ENCODE results near the gene PRSS53.
"Not testable (repeated sequence)": the region's sequence is repeated elsewhere in the genome, so short reads cannot be mapped to it uniquely, and the experiment has no call there.

Gene PRSS53

DNA sequence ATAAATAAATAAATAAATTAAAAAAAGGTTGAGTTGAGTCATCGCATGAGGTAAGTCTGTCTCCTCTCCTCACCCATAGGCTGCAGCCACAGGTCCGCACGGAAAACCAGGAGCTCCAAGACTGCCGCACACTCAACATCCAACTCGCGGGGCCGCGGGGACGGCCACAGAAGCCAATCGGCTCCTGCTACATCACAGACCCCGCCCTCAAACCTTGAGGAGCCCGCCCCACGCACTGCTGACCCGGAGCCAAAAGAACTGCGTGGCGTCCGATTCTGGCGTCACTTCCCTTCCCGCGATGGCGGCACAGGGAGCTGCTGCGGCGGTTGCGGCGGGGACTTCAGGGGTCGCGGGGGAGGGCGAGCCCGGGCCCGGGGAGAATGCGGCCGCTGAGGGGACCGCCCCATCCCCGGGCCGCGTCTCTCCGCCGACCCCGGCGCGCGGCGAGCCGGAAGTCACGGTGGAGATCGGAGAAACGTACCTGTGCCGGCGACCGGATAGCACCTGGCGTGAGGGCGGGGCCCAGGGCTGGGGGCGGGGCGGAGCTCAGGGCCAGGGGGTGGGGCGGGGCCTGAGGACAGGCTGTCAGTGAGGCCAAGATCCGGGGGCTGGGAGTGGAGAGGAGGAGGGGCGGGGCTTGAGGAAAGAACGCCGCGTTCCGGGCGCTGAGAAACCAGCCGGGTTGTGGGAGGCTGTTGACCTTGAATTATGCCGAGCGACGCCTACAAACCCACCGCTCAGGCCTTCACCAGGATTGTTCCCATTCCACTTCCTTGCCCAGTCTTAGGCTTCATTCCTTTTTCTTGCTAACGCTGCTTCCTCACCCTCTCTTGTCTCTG, 28.9 kb upstream of the PRSS53 start, which contains the start of gene KAT8:
Gene KAT8 (plus strand): TSS at position 281 of the 839 bp plus-strand sequence. CDS start 18 bp downstream, at position 299.
- DNase-seq (ENCODE audit: low spot score): peak; percentile 97

DNA sequence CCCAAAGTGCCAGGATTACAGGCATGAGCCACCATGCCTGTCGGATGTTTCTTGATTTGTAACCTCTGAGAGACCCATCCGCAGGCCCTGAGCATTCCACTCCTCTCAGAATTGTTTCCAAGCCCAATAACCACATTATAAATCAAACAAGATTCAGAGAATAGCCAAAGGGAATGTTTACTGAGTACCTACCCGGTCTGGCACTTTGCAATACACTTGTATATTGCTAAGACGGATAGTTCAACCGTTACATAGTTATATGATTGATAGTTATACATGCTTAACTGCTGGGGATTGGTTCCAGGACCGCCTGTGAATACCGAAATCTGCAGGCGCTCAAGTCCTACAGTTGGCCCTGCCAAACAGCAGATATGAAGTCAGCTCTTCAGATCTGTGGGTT, 25.7 kb upstream of the PRSS53 start:
- no peak for DNase-seq (ENCODE audit: low spot score)

DNA sequence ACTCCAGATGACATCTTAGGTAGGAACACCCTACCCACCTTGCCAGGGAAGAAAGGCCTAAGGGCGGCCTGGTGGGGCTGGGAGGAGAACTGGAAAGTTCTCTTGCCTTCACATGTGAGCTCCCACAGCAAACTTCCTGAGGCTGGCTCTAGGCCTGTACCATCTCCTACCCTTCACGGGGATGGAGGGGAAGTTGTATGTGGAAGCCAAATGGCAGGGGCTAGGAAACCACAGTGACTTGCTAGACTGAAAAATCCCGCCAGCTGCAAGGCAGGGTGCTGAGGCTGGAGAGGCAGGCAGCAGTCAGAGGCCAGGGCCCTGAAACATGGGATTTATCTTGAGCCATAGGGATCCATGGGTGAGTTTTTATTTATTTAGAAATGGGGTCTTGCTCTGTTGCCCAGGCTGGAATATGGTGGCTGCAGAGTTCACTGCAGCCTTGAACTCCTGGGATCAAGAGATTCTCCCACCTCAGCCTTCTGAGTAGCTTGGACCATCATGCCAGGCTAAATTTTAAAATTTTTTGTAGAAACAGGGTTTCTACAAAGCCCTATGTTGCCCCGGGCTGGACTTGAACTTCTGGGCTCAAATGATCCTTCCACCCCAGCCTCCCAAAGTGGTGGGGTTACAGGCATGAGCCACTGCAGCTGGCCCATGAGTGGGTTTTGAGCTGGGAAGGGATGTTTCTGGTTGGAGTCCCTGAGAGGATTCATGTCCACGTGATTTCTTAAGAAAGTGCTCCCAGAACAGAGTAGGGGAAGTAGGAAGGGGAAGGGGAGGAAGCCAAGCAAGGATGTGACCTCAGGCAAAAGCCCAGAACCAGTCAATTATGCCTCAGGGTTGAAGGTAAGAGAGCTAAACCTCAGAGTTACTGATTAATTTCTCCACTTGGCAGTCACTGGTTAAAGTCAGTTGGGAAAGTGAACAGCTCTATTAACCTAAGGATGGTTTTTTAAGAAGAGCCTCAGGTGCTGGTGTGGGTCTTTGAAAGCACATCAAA, 24.7 kb upstream of the PRSS53 start:
- no peak for DNase-seq (ENCODE audit: low spot score)

DNA sequence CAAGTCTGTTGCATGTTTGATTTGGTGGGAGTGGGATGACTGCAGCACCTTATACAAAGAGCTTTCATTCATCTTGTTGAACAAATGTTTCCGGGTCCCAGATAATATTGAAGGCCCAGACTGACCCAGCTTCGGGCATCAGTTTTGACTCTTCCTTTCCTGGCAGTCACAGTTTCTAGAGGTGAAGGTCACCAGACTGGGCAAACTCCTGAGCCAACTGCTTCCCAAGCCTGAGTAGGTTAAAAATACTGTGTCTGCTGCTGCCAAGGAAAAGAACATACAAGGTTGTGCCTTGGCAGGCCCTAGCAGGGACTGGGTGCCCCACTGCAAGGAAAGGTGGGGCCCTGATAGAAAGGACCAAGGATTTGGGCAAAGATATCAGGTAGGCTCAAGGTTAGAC, 24.0 kb upstream of the PRSS53 start:
- no peak for DNase-seq (ENCODE audit: low spot score)

DNA sequence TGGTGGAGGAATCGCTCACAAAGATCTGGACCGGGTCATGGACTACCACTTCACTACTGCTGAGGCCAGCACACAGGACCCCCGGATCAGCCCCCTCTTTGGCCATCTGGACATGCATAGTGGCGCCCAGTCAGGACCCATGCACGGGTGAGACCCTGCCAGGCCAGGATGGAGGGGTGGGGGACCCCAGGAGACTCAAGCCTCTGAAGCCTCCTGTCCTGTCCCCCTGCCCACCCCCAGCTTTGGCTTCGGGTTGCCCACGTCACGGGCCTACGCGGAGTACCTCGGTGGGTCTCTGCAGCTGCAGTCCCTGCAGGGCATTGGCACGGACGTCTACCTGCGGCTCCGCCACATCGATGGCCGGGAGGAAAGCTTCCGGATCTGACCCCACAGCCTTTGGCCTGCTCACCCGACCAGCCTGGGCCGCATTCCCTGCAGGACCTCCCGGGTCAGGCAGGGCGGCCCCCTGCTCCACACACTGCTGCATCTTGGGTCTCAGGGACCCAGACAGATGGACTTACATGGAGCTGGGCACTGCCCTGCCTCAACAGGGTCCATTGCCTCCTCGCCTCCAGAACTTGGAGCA, 23.2 kb upstream of the PRSS53 start:
- no peak for DNase-seq (ENCODE audit: low spot score)

DNA sequence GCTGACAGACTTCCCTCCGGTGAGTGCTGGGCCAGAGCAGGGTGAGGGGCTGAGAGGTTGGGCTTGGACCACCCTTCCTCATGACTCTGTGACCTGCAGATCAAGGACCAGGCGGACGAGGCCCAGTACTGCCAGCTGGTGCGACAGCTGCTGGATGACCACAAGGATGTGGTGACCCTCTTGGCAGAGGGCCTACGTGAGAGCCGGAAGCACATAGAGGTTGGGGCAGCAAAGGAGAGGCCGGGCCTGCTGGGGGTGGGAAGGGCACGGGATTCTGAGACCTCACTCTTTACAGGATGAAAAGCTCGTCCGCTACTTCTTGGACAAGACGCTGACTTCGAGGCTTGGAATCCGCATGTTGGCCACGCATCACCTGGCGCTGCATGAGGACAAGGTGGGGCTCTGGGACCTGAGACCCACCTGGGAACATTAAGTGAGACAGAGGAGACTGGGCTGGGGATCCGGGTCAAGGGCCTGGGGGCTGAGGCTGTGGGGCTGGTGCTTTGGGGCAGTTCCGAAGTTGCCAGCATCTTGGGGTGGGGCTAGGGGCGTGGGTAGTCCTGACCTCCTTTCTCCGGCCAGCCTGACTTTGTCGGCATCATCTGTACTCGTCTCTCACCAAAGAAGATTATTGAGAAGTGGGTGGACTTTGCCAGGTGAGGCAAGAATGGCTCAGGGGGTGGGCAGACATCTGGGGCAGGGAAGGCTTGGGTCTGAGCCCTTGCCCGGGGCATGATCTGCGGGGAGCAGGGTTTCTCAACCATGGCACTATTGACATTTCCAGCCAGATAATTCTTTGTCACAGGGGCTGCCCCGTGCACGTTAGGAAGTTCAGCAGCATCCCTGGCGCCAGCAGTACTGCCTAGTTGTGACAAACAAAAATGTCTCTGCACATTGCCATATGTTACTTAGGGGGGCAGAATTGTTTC, 21.6 kb upstream of the PRSS53 start:
- no peak for DNase-seq (ENCODE audit: low spot score)

DNA sequence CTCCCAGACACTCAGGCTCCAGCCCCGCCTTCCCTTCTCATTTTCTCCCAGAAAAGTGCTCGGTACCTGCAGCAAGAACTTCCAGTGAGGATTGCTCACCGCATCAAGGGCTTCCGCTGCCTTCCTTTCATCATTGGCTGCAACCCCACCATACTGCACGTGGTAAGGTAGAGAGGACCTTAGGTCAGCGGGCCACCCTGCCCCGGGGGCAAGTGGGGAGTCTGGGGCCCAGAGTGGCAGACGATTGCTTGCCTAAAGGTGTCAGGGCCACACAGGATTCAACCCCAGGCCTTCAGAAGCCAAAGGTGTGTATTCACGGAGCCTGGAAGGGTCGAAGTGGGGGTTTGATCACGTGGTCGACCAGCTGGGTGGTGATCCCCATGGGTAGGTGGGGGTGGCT, 20.9 kb upstream of the PRSS53 start:
- no peak for DNase-seq (ENCODE audit: low spot score)

DNA sequence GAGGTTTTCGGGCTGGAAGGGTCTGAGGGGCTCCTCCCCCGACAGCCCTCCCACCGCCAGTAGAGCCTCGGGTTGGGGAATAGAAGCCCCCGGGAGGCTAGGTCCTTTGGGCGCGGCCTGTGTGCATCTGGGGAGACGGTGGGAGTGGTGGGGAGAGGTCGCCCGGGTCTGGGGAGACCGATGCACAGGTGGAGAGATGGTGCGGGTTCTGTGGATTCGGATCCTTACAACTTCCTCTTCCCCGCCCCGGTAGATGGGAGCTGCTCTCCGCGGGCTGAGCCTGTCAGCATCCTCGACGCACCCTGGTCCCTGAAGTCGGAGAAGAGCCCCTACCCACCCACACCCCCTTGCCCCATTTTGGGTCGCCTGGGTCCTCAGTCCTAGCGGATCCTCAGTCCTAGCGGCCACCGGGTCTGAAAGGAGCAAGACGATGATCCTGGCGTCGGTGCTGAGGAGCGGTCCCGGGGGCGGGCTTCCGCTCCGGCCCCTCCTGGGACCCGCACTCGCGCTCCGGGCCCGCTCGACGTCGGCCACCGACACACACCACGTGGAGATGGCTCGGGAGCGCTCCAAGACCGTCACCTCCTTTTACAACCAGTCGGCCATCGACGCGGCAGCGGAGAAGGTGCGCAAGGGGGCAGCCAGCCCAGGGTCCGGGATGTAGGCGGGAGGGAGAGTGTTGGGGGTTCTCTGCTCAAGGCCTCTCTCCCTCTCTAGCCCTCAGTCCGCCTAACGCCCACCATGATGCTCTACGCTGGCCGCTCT, 20.2 kb upstream of the PRSS53 start:
- DNase-seq (ENCODE audit: low spot score): no peak

DNA sequence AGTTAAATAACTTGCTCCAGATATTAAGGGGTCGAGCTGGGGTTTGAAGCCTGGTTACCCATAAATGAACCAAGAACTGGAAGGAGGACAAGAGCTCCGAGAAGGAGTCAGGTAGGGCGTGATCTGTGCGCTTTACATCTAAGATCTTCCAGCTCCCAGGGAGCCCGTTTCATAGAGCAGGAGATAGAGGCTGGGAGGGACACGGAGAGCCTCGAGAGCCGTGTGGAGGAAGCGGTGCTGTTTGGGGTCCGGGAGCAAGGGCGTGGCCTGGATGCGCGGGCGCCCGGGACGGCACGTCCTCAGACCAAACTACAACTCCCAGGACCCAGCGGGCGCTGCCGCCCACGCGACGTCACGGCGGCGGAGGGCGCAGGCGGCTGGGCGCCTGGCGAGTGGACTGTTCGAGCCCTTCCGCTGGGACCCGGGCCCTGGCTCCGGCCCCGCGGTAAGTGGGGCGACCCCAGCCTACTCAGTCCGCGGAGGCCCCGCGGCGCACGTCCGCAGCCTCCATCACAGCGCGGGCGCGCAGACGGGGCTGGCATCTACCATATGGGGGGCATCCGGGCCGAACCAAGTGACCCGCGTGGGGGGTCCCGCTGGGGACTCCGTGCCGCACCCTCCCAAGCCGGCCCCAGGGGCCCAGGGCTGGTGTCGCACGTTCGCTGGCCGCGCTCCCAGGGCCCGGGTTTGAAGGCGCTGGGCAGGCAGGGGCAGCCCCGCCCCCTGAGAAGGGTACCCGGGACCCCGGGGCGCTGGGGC, 19.5 kb upstream of the PRSS53 start, which contains the start of gene BCKDK:
Gene BCKDK (plus strand): TSS at position 352 of the 759 bp plus-strand sequence. CDS start 838 bp downstream, outside the sequence.
- DNase-seq (ENCODE audit: low spot score): peak; percentile 85

DNA sequence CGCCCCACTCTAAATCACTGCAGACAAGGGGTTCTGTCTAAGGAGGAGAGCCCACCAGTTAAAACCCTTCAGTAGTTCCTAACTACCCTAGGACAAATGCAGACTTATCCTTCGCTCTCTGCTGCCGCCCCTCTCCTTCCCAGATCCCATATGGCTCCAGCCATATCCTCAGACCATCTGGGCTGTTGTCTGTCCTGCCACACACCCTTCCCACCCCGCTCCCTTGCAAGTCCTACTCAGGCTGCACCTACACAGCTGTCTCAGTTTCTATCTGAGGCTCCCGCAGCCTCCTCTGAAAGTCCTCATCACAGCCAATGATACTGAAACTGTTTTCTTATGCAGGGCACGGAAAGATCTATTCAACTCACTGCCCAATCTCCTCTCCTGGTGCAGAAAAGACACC, 18.7 kb upstream of the PRSS53 start:
- DNase-seq (ENCODE audit: low spot score): no peak

DNA sequence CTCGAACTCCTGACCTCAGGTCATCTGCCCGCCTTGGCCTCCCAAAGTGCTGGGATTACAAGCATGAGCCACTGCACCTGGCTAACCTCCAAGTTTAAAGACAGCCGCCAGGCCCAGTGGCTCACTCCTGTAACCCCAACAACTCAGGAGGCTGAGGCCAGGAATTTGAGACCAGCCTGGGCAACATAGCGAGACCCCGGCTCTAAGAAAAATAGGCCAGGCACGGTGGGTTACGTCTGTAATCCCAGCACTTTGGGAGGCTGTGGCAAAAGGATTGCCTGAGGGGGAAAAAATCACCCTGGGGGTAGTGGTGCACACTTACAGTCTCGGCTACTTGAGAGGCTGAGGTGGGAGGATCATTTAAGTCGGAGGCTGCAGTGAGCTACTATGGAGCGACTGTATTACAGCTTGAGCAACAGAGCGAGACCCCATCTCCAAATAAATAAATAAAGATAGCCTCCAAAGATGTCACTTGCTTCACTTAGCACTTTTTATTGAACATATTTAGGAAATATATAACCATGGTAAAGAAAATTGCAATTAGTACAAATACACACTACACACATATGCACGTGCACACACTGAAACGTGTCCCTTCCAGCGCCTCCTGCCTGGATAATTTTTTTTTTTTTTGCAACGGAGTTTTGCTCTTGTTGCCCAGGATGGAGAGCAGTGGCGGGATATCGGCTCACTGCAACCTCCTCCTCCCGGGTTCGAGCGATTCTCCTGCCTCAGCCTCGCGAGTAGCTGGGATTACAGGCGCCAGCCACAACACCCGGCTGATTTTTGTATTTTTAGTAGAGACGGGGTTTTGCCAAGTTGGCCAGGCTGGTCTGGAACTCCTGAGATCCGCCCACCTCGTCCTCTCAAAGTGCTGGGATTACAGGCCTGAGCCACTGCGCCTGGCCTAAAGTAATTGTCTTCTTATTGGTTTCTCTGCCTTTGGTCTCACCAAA, 18.0 kb upstream of the PRSS53 start:
- no peak for DNase-seq (ENCODE audit: low spot score)

DNA sequence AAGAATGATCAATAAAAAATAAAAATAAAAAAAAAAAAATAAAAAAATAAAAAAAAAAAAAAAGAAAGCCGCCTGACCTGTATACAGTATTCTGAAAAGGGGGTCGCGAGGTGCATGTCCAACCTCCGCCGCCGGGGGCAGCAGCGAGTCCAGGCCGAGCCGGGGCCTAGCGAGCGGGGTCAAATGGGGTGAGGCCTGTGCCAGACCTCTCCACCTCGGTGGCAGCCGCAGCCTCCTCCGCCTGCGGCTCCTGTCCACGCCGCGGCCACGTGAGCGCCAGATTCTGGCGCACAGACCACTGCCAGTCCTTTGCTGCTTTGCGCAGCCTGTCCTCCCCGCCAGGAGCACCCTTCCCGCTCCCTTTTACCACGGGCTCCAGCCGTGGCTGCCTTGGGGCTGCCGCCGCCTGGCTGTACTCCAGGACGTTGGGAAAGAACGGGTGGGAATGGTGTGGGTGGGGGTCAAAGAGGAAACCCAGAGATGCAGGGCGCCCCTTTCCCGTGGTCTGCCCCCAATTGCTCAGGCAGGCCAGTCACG, 17.0 kb upstream of the PRSS53 start:
- DNase-seq (ENCODE audit: low spot score): peak; percentile 89

DNA sequence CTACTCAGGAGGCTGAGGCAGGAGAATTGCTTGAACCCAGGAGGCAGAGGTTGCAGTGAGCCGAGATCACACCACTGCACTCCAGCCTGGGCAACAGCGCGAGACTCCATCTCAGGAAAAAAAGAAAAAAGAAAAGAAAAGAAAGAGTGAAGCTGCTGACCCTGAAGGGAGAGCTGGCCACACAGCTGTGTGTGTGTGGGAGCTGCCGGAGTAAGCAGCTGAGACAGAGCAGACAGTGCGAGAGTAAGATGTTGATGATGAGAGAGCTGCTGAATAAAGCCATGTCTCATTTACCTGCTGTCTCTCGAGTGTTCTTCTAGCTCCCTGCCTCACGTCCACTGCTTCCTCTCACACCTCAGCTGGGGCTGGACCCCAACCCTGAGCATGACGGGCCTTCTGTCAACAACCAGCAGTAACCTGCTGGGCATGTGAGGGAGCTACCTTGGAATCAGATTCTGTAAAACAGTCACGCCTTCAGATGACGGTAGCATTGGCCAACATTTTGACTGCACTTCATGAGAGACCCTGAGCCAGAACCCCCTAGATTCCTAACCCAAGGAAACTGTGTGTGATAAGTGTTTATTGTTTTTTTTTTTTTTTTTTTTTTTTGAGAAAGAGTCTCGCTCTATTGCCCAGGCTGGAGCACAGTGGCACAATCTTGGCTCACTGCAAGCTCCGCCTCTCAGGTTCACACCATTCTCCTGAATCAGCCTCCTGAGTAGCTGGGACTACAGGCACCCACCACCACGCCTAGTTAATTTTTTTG, 12.3 kb upstream of the PRSS53 start:
- not testable (repeated sequence) for DNase-seq (ENCODE audit: low spot score)

DNA sequence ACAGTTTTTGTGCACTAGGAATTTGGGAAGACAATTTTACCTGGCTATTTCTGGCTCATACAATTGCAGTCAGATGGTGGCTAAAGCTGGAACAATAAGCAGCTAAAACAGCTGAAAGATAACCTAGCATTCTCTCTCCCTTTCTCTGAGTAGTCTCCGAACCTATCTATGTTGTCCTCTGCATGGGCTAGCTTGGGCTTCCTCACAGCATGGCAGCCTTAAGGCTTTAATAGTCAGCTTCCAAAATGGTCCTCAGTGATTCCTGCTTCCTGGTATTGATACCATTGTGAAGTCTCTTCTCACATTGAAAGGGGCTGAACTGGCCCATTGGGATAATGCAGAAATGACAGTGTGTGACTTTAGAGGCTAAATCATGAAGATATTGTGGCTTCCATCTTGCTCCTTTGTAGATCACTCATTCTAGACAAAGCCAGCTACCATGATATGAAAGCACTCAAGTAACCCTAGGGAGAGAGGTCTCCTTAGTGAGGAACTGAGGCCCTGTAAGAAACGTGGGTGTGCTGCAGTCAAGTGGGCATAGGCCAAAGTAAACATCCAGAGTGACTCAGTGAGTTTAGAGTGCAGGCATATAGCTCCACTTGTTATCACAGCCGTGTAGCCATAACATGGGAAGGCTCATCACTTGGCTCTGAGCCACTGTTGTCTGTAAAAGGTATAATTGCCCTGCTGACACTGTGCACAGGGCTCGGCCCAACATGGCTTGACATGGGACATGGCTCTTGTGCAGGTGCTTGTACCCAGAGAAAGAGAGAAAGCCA, 11.3 kb upstream of the PRSS53 start:
- DNase-seq (ENCODE audit: low spot score): no peak

DNA sequence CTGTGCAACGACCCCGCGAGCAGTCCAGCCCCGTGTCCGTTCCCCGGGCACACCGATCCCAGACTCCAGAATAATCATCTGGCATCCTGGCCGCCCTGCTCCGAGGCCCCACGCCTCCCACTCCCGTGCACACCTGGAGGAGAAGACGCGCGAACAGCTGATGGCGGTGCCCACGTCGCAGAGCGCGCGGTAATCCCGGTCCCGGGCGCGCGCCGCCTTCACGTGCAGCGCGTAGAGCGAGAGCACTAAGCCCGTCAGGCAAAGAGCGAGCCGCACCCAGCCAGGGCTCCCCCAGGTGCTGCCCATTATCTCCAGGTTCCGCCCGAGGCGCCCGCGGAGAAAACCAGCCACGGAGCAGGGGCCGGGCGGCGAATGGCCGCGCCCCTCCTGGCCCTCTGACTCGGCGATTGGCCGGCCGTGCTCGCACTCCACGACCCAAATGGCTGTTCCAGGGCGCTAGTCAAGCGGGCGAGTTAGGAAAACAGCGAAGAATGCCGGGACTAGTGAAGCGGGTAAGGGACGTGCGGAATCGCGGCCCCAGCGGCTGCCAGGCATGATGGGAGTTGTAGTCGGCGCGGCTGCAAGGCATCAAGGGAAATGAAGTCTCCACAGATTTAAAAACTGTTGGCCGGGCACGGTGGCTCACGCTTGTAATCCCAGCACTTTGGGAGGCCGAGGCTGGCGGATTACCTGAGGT, 5.8 kb upstream of the PRSS53 start, which contains the start of gene VKORC1:
Gene VKORC1 (minus strand): TSS at position 374 of the 697 bp plus-strand sequence. CDS start 68 bp downstream, at position 306.
- peak; percentile 97 for DNase-seq (ENCODE audit: low spot score)

DNA sequence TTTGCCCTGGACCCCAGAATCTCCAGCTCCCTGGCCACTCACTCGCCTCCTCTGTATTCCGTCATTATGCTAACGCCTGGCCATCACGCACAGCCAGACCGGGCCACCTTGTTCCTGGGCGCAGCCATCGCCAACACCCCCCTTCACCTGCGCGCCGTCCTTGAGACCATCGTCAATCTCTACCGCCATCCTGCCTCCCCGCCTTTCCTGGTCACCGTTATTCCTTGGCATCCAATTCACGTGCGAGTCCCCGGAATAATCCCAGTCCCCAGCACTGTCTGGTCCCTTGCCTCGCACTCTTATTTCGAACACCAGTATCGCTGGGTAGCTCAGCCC, 5.3 kb upstream of the PRSS53 start:
- DNase-seq (ENCODE audit: low spot score): no peak

All from AG08395 (cell line).